HG03280 (cell line): ENCODE results near the gene UBE3B.

Source experiments
- ATAC-seq: cut with Tn5 transposase; IDR thresholded peaks from one replicate; pipeline ENCODE4 v1.9.1; 2021; ENCODE audit warnings: mild to moderate bottlenecking, moderate library complexity; ENCODE audit not compliant: unreplicated experiment

UBE3B gene

DNA sequence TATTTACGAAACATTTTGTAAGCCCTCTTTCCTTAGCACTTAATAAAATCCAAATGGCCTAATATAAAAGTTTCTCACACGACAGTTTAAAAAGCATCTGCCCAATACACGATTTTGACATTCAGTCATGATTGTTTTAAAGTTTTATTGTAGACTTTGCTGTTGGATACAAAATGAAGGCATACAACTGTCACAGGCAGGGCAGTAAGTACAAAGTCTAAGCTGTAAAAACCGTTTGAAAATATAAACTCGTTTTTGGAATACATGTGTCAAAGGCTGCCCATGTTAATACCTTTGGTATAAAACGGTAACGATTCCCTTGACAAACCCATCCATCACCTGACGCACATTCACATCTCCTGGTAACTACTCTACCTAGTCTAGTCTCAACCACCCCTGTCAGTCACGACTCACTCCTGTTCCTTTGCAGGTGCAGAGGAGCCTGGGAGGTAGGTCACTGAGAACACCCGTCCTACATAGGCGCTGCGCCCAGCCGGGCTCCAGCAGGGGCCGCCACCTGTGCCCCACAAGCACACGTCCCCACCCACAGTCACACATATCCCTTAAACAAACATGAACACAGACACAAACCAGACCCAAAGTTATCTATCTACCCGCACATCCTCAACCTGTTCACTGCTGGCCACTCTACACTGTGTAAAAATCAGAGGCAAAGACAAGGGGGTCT, 27.4 kb upstream of the UBE3B start:
- no peak for ATAC-seq

DNA sequence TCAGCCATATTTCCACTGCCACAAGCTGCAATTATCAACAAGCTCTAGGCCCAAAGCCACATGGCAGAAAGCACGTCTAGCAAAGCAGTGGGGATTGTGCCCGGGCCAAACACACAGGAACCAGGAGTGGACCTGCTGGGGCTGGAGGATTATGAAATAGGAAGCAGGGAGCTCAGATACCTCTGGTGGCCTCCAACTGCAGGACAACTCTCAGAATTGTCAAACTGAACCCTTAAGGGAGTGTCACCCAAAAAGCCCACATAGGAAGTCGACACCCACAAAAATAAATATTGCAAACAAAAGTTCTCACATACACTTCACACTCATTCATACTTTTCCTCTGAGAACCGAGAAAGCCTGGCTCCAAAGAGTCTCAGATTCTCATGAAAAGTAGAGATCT, 26.5 kb upstream of the UBE3B start:
- ATAC-seq, result no peak

DNA sequence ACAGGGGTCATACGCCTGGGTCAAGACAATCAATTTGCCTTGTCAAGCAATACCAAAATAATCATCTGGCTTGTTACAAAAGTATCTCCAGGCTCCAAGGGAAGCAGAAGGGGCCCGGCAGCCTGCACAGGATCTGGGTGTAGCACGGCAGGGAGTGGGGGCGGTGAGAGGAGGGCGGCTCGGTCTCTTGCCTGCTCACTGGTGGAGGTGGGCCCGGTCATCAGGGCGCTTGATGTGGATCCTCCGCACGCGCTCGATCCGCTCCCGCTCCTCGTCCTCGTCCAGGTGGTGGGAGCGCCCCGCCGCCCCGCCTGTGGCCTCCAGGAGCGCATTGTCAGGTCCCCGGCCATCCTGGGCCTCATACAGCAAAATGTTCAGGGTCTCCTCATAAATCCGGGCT, 26.0 kb upstream of the UBE3B start:
- ATAC-seq, result no peak

DNA sequence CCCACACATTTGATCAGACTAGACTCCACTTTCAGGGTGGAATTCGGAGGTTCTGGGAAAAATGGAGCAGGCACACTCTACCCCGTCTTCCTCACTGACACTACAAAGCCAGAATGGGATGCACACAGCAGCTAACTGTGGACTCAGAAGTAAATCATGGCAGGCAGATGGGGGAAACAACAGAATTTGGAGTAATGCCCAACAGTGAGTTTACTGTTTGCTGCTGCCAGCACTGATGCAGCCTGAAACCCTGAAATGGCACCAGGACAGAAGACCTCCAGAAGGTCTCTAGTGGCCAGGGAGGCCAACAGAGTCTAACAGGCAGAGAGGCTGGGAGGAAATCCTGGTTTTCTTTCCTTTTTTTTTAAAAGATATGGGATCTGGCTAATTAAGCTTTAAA, 24.9 kb upstream of the UBE3B start:
- ATAC-seq, result no peak

DNA sequence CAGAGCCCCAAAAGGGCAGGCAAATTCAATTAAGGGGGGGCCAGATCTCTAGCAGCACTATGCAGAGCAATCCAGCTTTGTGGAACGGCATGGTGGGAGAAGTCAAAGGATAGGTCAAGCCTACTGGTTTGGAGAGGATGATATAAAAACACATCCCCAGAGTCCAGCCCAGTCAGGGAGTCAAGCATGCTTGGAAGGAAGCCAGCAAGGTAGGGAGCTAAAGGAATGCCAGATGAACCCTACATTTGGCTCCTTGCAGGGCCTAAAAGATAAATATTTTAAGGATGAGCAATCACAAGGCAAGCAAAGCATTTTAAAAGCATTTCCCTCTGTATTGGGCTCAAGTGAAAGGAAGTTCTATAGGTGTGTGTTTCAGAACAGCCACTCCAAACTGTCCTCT, 21.7 kb upstream of the UBE3B start:
- ATAC-seq, result no peak

DNA sequence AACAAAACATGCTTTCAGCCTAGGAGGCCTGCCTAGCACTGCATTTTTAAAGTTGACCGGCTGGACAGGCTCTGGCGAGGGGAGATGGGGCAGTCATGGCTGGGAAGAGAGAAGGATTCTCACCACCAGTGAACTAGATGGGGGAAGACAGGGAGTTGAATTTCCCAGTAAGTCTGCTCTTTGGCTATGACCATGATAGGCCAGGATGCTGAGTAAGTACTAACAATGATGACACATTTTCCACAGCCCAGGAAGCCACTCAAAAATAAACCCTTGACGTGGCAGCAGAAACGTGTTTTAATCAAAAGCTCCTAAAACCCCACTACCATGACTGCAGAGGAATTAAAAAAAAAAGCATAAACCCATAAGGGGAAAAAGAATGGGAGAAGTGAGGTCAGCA, 19.3 kb upstream of the UBE3B start:
- ATAC-seq, result no peak

DNA sequence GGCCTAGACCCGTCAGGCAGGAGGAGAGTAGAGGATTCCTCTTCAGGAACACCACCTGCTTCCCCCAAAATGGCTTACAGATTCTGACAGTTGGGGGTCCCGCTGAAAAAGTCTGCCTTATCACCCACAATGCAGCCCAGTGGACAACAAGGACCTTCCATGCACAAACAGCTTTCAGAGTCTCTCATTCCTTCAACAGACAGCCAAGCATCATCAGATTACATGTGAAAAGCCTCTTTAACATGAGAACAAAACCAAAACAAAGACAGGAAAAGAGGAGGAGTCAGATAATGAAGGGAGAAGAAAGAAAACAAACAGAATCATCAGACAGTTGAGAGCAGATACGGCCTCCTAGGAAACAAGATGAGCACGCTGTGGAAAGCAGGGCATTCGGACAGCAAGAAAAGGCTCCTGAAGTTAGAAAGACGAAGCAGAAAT, 18.6 kb upstream of the UBE3B start:
- ATAC-seq, result no peak

DNA sequence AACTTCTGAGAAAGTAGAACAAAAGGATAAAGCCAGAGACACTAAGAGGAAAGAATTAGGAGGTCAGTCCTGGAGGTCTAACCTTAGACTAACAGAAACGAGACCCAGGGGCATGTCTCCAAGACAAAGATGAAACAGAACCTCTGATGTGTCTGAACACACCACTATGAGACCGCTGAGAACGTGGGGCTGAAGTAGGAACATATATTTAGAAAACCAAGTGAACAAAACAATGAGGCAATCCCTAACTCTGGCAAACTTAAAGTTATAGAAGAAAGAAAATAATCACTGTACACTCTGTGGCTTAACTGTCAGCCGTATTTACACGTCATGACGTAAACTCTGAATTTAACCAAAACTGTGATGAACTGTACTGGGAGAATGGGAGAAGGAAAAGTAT, 18.2 kb upstream of the UBE3B start:
- no peak for ATAC-seq

DNA sequence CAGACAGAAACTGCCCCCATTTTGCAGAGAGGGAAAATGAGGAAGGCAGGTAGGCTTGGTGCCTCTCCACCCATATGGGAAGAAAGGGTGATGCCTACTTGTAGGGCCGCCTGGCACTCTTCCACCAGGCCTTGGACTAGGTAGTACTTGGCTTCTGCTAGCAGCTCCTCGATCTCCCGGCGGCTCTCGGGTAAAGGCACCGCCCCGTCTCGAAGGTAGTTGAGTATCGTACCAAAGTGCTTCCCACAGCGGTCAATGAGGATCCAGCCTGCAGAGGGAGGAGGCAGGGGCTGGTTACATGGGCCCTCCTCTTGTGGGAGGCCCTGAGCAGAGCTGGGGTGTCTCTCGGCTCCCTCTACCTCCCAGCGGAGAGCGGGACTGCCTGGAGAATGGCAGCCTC, 16.9 kb upstream of the UBE3B start:
- ATAC-seq, result no peak

DNA sequence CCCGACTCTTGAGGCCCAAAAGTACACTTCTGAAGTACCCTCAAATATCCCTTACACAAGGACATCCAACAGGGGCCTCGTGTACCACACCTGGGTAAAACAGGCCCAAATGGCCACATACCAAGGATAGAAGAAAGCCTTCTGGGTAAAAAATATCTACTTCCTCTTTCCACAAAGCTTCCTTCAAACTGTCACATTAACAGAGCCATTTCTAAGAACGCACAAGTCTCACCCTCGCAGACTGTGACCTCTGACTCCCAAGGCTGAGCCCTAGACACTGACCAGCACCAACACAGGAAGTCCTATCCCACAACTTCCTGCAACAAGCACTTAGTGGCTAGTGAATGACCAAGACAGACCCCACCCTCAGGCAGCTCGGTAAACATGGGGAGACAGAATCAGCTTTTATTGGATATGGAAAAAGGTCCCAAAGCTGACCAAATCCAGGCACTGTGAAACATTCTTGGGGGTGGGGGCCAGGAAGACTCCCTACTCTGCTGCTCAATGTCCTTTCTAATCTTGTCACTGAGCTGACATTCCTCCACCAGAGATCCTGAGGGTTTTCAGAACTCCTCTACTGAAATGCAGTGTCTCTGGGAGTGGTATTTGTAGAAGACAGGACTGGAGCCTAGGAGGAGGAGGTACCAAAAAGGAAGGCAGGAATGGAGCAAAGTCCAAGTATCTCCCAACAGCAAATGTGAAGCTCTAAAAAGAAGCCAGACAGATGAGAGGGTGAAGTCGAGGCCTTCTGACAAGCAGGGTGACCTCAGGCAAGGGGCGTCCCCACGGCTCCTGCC, 16.2 kb upstream of the UBE3B start:
- ATAC-seq, result no peak

DNA sequence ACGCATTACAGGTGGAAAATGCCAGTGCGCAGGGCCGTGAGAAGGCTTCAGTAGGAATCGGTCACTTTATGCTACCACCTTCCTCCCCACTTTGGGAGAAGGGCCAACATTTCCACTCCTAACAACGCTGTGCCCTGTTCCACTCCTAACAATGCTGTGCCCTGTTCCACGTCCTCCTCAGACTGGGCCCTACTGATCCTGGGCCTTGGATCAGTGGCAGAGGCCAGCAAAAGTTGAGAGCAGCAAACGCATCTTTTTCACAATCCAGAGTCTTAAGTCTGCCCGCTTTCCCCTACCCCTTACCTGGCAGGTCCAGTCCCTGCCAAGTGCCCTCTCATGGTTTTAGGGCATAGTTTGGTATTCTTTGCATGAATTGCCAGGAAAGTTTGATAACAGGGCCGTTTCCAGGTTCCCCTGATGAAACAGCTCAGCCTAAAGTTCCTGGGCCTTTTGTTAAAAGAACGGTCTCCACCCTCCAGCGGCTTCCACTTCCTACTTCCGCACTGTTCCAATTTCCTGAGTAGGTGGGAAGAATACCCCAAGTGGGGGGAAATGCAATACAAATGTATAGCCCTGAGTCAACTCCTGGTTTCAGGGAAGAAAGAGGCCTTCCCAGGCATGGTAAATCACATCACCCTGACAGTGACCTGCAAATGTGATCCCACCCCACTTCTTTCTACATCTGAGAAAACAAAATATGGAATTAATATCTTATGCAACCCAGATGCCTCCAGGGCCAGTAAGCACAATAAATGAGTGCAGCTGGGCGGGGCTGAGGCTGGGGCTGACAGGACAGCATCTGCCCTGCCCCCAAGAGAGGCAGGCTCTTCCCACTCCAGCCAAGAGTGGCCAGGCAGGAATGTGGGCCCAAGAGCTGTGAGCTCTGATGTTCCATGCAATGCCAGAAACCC, 15.3 kb upstream of the UBE3B start:
- ATAC-seq, result no peak

DNA sequence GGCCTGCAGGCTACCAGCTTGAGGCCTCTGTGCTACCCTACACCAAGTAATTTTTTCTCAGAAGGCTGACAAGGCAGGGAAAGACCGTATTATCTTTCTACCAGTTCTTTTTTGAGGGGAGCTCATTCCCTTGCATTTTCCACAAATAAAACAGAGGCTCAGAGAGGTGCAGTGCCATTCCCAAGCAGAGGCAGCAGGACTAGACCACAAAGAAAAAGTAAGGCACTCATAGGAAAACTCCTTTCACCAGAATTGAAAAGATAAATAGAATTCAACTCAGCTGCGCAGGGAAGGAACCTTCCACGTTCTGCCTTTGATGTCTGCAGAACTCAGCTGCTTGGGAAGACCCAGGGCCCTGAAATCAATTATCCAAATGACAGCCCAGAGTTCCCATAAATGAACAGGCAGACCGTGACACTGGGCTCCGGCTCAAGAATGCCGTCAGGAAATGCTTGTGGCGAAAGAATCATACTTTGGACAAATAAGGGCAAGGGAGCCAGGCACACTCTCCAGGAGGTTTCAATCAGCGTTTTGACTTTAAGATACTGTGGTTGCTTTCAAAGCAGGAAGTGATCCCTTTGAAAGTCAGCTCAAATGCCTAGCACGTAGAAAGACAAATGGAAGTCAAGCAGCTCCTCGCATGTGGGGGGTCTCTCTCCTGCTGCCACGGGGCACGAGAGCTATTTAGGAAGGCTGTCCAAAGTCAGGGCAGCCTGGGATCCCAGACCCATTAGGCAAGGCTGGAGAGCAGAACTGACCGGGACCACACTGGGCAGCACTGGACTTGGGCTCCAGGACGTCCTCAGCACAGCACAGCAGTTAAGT, 14.4 kb upstream of the UBE3B start:
- ATAC-seq, result no peak

DNA sequence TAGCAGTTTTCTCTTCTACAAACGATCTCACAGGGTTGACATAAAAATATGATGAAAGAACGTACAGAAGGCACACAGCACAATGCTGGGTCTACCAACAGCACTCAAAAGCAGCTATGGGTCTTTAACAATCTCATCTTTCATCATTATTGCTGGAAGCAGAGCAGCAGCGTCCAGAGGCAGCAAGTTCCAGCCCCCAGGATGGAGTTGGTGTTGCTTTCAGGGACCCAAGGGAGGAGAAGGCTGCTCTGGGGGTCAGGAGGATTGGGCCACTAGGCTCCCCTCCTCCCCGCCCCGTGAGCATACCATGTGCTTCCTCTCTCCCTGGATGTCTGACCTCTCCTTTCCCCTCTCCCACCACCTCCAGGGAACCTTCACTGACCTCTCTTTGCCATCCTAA, 13.7 kb upstream of the UBE3B start:
- ATAC-seq, result no peak

DNA sequence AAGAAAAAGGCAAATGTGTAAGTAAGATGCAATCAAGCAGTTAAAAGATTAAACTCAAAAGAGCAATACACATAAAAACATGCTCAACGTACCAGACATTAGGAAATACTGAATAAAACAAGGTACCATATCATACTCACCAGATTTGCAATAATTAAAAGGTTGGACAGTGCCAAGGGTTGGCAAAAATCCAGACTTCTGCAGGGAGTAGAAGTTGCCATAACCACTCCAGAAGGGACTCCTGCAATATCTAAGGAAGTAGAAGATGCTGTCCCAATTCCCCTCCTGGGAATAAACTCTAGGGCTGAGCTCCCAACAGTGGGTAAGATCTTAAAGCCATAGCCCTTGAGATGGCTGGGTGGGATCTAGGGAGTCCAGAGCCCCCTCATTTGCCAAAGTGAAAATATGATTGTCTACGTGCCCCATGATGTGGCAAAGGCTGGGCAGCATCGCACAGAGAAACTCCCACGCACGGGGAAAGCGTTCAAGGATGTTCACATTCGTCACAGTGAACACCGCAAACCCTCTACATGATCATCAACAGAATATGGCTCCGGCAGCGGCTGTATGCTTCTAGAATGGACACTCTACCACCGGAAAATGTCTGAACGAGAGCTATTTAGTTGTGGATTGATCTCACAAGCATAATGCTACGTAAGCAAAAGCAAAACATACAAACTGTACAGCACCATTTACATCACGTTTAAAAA, 12.6 kb upstream of the UBE3B start:
- ATAC-seq, result no peak

DNA sequence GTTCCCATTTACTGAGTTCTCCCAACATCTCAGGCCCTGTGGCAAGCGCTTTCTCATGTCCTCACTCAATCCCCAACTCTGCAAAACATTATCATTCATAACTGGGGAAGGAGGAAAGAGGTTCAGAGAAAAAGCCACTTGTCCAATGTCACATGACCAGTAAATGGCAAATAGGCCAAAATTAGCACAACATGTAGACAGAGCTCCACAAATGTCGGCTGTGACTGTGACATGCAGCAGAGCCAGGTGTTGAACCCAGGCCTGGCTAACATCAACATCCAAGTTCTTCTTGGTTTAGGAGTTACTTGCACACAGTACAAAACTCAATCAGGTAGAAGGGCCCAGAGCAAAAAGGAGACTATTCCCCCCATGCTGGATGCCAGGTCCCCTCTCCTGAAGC, 11.1 kb upstream of the UBE3B start:
- no peak for ATAC-seq

DNA sequence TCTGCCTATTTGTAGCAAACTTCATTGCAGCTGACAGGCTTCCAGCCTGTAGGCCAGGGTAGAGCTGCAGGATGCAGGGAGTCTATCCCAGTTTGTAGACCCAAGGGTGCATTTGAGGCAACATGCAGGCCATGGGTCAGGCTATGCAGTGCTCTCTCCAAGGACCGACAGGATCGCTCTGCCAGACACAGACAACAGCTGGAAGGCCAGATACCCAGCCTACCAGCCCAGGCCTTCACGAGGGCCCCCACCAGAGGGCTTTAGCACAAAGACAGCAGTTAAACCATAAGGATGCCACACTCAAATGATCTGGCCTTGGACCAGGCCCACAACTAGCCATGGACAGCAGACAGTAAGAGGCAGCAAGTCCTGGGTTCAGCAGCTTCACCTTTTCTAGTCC, 10.6 kb upstream of the UBE3B start:
- no peak for ATAC-seq

DNA sequence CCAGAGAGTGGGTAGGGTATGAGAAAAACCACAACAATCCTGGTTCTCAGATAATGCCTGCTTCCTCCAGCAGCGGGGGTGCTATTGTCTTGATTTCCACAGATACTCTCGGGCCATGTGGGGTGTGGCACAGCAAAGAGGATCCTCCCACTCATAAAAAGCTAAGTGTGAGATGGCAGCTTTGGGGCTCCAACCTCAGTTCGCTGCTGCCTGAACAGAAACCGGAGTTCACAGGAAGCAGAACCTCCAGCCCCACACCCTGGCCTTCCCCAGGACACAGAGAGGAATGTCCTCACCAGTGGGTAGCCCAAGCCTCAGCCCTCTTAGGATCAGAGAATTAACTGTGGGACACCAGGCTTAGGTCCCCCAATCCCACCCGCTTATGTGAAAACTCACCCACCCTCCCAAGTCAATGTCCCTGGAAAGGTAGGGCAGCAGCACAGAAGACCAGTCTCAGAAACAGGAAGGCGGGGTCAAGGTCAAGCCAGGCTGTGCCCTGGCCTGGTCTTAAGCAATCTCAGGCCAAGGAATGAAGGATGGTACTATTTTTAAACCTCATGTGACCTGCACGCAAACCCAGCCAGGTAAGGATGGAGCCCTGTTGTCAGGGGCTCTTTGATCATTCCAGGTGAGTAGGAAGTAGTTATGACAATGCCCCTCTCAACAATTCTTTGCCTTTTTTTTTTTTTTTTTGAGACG, 9.3 kb upstream of the UBE3B start:
- ATAC-seq, result no peak

DNA sequence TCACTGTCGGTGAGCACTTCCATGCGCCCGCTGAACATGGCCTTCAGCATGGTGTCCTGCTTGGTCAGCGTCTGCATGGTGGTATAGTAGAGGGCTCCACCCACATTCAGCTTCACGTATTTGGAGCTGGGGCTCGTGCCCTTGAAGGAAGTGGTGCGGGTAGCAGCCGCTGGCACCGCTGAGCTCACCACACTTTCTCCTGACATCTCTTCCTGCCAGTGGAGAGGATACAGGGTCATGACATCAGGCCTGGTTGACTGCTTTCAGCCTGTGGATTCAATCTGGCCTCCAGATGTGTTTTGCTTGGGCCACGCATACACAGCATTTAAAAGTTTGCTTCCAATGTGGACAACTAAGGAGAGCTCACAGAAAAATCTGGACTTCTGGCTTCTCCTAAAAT, 7.9 kb upstream of the UBE3B start:
- ATAC-seq, result no peak

DNA sequence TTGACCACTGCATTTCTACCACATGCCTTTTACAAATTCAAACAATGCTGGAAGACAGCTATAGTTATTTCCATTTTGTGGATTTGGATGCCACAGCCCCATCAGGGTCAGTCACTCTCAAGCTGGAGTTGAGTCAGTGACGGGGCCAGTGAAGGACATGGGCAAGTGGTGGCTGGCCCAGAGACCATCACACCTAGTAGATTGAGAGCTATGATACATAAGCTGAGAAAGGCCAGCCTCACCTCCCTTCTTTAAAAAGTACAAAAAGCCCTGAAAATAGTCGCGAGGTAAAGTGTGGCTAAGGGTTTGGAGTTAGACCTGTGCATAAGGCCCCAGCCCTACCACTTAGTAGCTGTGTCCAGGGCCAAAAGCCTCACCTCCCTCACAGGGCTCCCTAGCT, 4.4 kb upstream of the UBE3B start:
- no peak for ATAC-seq
